ENCODE measurements around the gene PRKCE.

PRKCE gene

DNA sequence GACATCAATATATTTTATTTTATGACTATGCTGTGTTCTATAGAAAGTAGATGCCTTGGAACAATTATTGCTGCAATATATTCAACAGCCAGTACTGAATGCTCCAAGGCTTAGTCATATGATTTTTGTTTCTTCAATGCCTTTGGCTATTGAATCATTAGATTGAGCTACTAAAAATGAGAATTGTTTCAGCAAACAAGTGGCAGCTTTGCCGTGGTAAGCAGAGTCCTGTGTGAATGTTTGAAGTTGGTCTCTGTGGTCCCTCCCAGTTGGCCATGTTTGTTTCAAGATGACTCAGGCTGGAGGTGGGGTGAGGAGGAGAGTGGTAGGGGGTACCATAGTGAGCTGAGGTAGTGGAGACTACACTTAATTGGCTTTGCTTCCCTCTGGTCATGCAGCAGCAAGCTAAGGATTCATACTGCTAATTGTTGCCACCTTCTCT lies 447.2 kb downstream of the PRKCE start:
- DNase-seq, result no peak

DNA sequence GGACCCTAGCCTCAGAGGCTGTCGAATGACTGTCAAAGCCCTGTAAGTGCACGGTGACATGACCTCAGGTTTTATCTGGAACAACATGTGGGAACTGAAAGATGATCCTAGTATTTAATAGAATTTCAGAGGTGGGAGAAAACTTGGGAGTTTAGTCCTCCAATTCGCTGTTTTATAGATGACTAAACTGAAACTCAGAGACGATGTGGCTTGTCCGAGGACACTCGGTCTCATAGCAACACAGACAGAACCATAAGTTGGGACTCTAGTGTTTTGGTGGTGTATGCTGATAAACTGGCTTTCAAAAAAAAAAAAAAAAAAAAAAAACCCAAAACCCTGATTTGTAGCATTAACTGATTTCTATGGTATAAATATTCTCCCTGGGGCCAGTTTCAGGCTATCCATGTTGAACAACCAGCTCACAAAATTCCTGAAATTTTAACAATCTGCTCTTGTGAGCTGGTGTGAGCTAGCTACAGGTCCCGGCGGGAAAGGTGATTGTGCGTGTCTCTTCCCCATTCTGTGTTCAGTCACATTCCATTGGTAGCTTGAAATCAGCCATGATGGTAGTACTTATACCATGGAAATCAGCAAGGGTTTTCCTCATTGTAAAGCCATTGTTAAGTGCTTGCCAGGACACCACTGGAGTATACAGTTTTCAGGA lies 450.2 kb downstream of the PRKCE start:
- no peak for DNase-seq

DNA sequence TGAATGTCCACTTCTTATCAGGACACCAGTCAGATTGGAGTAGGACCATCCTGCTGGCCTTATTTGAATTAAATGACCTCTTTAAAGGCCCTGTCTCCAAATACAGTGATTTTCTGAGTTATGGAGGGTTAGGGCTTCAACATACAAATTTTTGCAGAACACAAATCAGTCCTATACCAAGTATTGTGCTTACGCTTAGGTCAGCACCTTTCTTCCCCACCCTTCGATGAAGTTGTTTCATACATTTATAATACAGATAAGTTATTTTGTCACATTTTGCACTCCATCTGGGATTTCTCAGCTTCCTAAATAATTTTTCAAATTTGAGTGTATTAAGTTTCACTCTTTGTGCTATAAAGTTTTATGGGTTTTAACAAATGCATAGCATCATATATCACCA lies 455.2 kb downstream of the PRKCE start:
- DNase-seq, result no peak

GRCh38 chr2:46114996-46115395 lies 463.5 kb downstream of the PRKCE start:
- DNase-seq, result no peak

GRCh38 chr2:46116150-46116549 lies 464.7 kb downstream of the PRKCE start:
- DNase-seq, result no peak

- DNase-seq, result no peak
Observed at GRCh38 chr2:46116553-46116991, 465.1 kb downstream of the PRKCE start.

DNA sequence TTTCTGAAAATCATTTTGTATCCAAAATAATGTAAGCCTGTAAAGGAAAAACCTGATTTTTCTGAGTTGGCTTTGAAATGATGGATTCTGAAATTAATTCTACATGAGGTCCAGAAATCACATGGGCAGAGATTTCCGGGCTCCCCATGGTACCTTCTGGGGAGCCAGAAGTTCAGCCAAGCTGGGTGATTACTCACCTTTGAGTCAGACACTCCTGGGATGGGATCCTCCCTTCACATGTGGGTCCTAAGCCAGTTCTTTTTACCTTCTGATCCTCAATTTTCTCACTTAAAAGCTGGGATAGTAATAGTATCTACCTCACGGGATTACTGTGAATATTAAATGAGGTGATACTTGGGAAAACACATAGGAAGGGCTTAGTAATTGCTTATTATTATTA lies 465.9 kb downstream of the PRKCE start:
- DNase-seq, result no peak

DNA sequence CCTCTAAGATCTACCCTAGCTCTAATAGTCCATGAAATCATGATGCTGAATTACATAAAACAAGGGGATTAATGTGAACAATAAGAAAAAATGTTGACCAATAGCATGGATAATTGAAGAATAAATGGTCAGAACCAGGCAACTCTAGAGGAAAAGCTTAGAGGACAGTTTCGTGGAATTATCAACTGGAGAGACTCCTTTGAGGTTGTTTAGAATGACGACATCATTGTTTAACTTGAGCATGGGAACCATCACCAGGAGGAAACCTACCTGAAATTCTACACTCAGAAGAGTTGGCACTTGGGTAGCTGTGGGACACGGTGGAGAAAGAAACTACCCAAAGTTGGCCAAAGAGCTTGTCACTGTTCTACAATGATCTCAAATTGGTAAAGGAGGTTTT lies 466.5 kb downstream of the PRKCE start:
- DNase-seq, result no peak

GRCh38 chr2:46118656-46119371 lies 467.3 kb downstream of the PRKCE start:
- DNase-seq, result no peak

- no peak for DNase-seq
Observed at GRCh38 chr2:46119453-46119852, 468.0 kb downstream of the PRKCE start.

DNA sequence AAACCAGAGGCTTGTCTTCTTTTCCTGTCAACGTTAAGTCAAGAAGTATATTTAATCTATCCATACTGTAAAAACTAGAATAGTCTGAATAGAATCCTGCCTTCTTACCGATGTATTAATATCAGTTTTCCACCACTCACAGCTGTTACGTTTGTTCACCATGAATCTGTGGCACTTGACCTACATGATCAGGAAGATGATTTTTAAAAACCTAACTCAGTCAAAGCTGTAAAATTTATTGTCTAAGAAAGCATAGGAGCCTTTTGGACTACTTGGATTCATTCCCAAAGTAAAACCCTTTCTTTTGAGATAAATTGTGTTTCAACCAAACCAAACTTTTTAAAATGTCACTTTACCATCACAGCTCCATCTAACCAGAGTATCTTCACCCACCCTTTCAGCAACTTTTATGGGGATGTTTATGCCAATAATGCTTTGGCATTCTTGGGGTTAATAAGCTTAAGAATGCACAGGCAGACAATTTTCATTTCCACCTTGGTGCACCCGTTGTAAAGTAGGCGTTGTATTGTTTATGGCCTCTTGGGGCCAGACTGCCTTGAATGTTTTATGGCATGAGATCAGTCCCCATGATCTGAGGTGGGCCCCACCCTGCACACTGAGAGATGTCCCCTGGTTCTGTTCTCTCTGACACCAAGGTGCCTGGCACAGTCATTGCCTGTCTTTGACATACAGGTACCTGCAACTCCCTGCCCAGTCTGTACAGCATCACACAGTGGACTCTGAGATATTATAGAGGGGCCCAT lies 469.5 kb downstream of the PRKCE start:
- DNase-seq, result no peak

- DNase-seq, result no peak
Observed at GRCh38 chr2:46122318-46122976, 471.0 kb downstream of the PRKCE start.

- no peak for DNase-seq
Observed at GRCh38 chr2:46123013-46123412, 471.5 kb downstream of the PRKCE start.

GRCh38 chr2:46125798-46126197 lies 474.3 kb downstream of the PRKCE start:
- DNase-seq, result no peak

DNA sequence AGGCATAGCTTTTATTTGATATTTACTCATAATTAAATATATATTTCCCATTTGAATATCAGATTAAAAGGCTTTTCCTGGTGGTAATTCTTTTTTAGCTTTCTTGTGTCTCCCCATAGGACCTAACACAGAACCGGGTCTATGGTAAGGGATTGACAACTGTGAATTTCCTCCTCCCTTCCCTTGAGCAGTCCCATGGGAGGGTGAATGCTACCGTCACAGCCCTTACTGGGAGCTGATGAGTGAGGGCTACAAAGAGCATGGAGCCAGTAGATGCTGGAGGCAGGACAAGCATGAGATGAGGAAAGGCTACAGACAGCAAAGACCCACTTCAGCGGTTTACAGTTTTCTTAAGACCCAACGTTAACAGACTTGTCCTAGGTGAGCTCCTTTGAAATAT lies 475.1 kb downstream of the PRKCE start:
- DNase-seq, result no peak

DNA sequence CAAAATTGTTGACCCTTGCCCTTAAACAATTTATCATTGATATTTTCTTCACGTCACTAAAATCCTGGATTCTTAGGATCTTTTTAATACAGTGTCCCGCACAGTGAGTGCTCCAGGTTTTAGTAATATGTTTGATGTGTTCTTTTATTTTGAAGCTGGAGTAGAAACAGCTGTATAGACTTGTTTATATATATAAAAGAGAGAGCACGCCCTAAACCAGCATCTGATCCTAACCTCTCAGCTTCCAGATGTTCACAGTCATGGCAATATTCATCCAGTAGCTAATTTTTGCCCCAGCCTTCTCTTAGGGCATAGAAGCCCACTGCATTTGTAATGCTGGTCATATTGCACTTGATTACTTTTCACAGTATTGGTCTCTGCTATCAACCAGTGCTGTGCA lies 475.7 kb downstream of the PRKCE start:
- DNase-seq, result no peak

DNA sequence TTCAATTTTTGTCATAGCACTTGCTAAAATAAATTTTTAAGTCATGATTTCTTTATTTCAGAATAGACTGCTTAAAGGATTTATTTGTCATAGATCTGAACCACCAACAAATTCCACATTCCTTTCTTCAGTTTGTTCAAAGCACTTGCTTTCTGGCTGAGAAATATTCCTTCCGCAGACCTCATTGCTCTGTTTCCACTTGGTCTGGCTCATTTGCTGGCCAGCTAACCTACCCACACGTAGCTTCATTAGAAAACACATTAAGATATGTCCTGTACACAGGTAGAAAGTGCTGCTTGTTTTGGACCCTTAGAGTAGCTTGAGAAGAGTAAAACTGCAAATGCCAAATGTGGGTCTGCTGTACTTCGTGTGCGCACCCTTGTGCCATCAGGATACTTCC lies 479.0 kb downstream of the PRKCE start:
- no peak for DNase-seq

DNA sequence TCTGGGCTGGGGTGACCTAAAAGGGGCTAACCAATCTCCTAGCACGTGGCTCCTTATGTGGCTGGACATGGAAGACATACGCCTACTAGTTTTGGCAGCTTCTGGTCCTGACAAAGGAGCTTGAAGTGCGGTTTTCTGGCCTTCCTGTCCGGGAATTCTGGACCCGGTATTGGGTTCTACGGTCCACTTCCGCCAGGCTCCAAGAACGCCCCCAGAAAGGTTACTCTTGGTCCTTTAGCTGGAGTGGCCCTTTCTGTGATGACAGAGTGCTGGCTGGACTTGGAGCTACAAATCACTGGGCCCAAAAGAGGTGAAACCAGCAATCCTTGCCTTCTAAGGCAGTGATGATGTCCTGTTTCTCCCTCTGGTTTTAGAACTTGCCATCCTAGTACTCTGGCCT lies 481.5 kb downstream of the PRKCE start:
- no peak for DNase-seq

DNA sequence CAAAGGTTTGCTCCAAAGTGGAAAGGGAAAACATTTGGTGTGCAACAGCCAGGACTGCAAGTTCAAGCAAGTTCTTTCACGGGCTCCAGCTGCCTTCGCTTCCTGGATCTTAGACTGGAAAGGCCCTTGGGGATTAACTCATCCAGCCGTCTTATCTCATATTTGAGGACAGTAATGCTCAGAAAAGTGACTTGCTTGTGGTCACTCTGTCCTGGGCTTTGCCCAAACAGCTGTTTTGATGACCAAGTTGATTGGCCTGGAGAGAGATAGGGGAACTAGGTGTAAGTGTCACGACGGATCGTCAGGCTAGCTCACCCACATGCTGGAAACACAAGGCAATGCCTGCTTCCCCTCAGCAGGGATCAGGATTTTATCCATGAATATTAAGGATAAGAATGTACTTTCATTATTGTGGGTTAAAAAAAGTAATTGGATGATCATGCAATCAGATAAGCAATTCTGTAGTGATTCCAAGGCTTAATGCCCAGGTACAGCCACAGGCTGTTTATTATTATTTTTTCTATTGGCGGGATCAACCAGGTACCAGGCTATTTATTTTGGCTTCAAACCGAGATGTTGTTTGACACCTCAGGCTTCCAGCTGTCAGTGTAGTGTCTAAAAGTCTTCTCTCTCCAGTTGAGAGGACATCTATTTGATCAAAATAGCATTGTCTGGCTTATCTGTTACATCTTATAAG lies 483.2 kb downstream of the PRKCE start:
- no peak for DNase-seq

DNA sequence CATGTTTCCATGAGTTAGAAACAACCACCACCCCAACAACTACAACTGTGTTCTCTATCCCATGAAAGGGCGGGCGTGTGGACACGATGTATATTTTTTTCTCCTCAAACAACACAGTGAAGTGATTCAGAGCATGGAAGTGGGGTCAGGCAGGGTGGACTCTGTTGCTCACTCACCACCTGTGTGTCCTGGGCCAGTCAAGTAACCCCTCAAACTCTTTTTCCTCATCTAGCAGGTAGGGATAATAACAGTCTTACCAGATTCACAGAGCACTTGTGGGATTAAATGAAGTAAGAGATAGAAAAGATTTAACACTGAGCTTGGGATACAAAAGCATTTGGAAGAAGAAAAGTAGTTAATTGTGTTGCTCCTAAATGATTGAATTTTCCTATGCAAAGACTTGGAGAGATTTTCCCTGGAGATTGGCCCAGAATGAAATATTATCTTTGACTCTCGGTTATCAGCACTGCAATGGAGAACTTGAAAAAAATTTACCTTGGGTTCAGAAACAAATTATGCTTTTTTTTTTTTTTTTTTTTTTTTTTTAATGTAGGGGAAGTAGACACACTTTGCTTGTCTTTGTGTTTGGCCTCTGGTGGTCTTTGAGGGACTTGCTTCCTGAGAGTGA lies 483.9 kb downstream of the PRKCE start:
- DNase-seq, result no peak

GRCh38 chr2:46135958-46136357 lies 484.5 kb downstream of the PRKCE start:
- DNase-seq, result no peak

DNA sequence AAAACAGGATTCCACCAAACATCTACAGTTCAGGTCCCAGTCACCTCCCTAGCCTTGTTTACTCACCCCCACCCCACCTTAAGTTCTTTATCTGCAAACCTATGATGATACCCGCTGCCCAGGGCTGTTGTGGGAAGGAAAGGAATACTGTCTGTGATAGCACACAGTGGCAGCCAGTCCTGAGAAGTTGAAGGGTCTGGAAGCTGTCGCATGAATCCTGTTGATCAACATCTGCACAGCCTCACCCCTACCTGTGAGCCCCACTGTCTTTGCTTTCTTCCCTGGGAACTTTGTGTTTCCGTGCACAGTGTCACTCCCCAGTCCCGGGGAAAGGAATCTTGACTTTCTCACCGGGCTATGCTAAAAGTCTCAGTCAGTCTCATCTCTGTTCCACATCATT lies 485.0 kb downstream of the PRKCE start:
- DNase-seq, result no peak
